AG04450 (cell line): ENCODE results near the gene ATXN3. TPM values are rescaled to one million over a fixed set of nuclear protein-coding genes. Genes with fewer than 3 reads are reported as not detected.

Source experiments
- CTCF ChIA-PET: fragments of 300-600, 350-600 bp; formaldehyde crosslinking; extraction: SDS; loops from one replicate; lab custom pipeline; 2022; ENCODE audit warnings: antibody characterized with exemption, inconsistent platforms; lab: Charles Lee
- POLR2A ChIA-PET: fragments of 350-600 bp; formaldehyde crosslinking; extraction: SDS; loops from one replicate; lab custom pipeline; 2021; ENCODE audit warnings: antibody characterized with exemption, inconsistent platforms; lab: Yijun Ruan, JAX
- DNase-seq: peaks from one replicate; pipeline ENCODE4 v3.0.0-alpha.2; 2011; ENCODE audit warnings: low read depth, low spot score
- H3K27ac ChIP-seq: one replicate; pipeline ENCODE4 v1.5.1; 2012; ENCODE audit warnings: low read depth, low read length, control low read depth
- H3K27me3 ChIP-seq: one replicate; pipeline ENCODE4 v1.6.0; 2012; ENCODE audit warnings: low read length; ENCODE audit not compliant: control insufficient read depth, insufficient read depth
- H3K4me3 ChIP-seq: 2 replicates; pipeline ENCODE4 v1.5.1; 2011; ENCODE audit warnings: mild to moderate bottlenecking, low read depth, low read length, control low read depth
- H3K9me3 ChIP-seq: 2 replicates; pipeline ENCODE4 v1.5.1; 2012; ENCODE audit warnings: low read length; ENCODE audit not compliant: control insufficient read depth, insufficient read depth
- polyA minus RNA-seq: library from RNA; depleted of rRNA, polyadenylated mRNA; stranded (reverse); fragments of >200 nt; gene quantifications from 2 replicates; pipeline ENCODE4 v1.2.3, GENCODE V29; 2011; rRNA and poly(A)+ RNA removed
- polyA plus RNA-seq: library from polyadenylated mRNA; depleted of rRNA; stranded (reverse); fragments of >200 nt; gene quantifications from 2 replicates; pipeline ENCODE4 v1.2.3, GENCODE V29; 2011; rRNA removed
- TF ChIP-seq, protein P1 (sequence below): IDR thresholded peaks from 2 replicates; pipeline ENCODE4 v1.5.1; 2011; ENCODE audit warnings: low read depth, low read length, control low read depth, inconsistent platforms

ATXN3 gene
- polyA plus RNA-seq, result 28.9 and 38.2 TPM in 2 replicates
- 11.2 and 21.0 TPM in 2 replicates for polyA minus RNA-seq

GRCh38 chr14:92106143-92106926 lies at the start of gene ATXN3:
Gene ATXN3 (minus strand): TSS chr14:92106582. CDS start chr14:92106552, 30 bp downstream.
- CTCF ChIA-PET, result interaction anchor here (0.5 to 4.4 kb wide), 55 partner anchors 9 to 857 kb away, joined by 3 to 140 read pairs (median 4); partner anchors contain the start of genes CPSF2 and NDUFB1
- Histone ChIP-seq H3K27ac (peak within 1 kb of the TSS; percentile 96), H3K27me3 (no peaks in the 10 kb centered on the region), H3K4me3 (peak within 1 kb of the TSS; percentile 90), H3K9me3 (no peaks in the 10 kb centered on the region)
- DNase-seq, result peak; percentile 96
- POLR2A ChIA-PET, result interaction anchor here (0.5 to 2.2 kb wide), 9 partner anchors 10 to 599 kb away, joined by 3 to 21 read pairs (median 4); partner anchors contain the start of genes CPSF2, NDUFB1 and TRIP11
- TF ChIP-seq, protein P1, sequence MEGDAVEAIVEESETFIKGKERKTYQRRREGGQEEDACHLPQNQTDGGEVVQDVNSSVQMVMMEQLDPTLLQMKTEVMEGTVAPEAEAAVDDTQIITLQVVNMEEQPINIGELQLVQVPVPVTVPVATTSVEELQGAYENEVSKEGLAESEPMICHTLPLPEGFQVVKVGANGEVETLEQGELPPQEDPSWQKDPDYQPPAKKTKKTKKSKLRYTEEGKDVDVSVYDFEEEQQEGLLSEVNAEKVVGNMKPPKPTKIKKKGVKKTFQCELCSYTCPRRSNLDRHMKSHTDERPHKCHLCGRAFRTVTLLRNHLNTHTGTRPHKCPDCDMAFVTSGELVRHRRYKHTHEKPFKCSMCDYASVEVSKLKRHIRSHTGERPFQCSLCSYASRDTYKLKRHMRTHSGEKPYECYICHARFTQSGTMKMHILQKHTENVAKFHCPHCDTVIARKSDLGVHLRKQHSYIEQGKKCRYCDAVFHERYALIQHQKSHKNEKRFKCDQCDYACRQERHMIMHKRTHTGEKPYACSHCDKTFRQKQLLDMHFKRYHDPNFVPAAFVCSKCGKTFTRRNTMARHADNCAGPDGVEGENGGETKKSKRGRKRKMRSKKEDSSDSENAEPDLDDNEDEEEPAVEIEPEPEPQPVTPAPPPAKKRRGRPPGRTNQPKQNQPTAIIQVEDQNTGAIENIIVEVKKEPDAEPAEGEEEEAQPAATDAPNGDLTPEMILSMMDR, result peak; percentile 81

- no peak overlapping the region for H3K4me3 ChIP-seq
- H3K27ac ChIP-seq, result no peak overlapping the region
- TF ChIP-seq, protein P1, result no peak
- H3K27me3 ChIP-seq, result no peaks in the 10 kb centered on the region
- DNase-seq, result no peak
- ChIA-PET CTCF (interaction anchor here (0.6 kb wide), 1 partner anchor 561 kb away, joined by 6 read pairs; no protein-coding TSS in a partner anchor), POLR2A (no interaction called here)
- no peaks in the 10 kb centered on the region for H3K9me3 ChIP-seq
Observed at GRCh38 chr14:92154283-92154942, 48.0 kb upstream of the ATXN3 start.

GRCh38 chr14:92153581-92153980 lies 47.2 kb upstream of the ATXN3 start:
- no peak for DNase-seq
- Histone ChIP-seq H3K9me3 (no peaks in the 10 kb centered on the region), H3K27ac (no peak overlapping the region), H3K4me3 (no peak overlapping the region), H3K27me3 (no peaks in the 10 kb centered on the region)
- TF ChIP-seq, protein P1, result no peak
- POLR2A ChIA-PET, result no interaction called here
- CTCF ChIA-PET, result interaction anchor here (0.6 kb wide), 2 partner anchors 47 to 561 kb away, joined by 4 to 6 read pairs; partner anchors contain the start of gene ATXN3

- ChIA-PET CTCF (interaction anchor here (0.8 to 2.5 kb wide), 3 partner anchors 9 to 542 kb away, joined by 3 to 17 read pairs (median 3); no protein-coding TSS in a partner anchor), POLR2A (no interaction called here)
- H3K27me3 ChIP-seq, result no peaks in the 10 kb centered on the region
- H3K4me3 ChIP-seq, result no peak overlapping the region
- TF ChIP-seq, protein P1, result no peak
- DNase-seq, result no peak
- H3K9me3 ChIP-seq, result no peaks in the 10 kb centered on the region
- H3K27ac ChIP-seq, result no peak overlapping the region
Observed at GRCh38 chr14:92144708-92145107, 38.3 kb upstream of the ATXN3 start.
